ENCODE data around the gene SNED1.

The SNED1 gene

GRCh38 chr2:241064008-241064801 lies 65.8 kb downstream of the SNED1 start:
- peak; percentile 84 for DNase-seq (ENCODE audit: low spot score)
- TF ChIP-seq CTCF (IDR thresholded peaks at IDR 0.05; ENCODE audit: extremely low read depth, insufficient read depth, missing control alignments): no peak
- in situ Hi-C loops (cut with MboI; ENCODE audit: low pct_unique_long_range_greater_than_20kb, low sequenced_read_pairs, unreplicated experiment): no loop called here

DNA sequence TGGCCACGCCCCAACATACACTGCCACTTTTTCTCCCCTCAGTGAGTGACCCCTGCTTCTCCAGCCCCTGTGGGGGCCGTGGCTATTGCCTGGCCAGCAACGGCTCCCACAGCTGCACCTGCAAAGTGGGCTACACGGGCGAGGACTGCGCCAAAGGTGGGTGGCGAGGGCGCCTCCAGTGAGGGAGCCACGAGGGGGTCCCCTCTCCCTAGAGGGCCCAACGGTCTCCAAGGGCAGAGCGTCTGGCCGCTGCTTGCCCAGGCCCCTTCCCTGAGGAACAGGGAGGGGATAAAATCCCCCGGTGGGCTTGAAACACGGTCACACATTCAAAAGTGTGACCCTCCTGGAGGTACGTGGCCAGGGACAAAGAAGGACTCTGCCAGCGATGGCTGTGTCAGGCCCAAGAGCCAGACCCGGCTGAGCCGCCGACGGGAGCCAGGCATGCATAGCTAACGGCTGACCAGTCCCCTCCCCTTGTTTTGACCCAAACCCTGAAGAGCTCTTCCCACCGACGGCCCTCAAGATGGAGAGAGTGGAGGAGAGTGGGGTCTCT lies 66.5 kb downstream of the SNED1 start:
- in situ Hi-C loops (cut with MboI; ENCODE audit: low pct_unique_long_range_greater_than_20kb, low sequenced_read_pairs, unreplicated experiment): no loop called here
- no peak for TF ChIP-seq CTCF (IDR thresholded peaks at IDR 0.05; ENCODE audit: extremely low read depth, insufficient read depth, missing control alignments)
- no peak for DNase-seq (ENCODE audit: low spot score)

DNA sequence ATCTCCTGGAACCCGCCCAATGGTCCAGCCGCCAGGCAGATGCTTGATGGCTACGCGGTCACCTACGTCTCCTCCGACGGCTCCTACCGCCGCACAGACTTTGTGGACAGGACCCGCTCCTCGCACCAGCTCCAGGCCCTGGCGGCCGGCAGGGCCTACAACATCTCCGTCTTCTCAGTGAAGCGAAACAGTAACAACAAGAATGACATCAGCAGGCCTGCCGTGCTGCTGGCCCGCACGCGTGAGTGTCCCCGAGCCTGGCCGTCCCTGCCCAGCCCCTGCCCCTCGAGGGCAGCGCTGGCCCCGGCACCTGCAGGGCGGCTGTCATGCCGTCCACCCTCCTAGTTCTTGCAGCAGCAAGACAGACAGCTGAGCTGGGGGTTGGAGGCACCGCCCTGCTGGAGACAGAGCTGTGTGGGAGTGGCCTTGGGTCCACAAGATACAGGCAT lies 67.0 kb downstream of the SNED1 start:
- in situ Hi-C loops (cut with MboI; ENCODE audit: low pct_unique_long_range_greater_than_20kb, low sequenced_read_pairs, unreplicated experiment): no loop called here
- no peak for TF ChIP-seq CTCF (IDR thresholded peaks at IDR 0.05; ENCODE audit: extremely low read depth, insufficient read depth, missing control alignments)
- no peak for DNase-seq (ENCODE audit: low spot score)

DNA sequence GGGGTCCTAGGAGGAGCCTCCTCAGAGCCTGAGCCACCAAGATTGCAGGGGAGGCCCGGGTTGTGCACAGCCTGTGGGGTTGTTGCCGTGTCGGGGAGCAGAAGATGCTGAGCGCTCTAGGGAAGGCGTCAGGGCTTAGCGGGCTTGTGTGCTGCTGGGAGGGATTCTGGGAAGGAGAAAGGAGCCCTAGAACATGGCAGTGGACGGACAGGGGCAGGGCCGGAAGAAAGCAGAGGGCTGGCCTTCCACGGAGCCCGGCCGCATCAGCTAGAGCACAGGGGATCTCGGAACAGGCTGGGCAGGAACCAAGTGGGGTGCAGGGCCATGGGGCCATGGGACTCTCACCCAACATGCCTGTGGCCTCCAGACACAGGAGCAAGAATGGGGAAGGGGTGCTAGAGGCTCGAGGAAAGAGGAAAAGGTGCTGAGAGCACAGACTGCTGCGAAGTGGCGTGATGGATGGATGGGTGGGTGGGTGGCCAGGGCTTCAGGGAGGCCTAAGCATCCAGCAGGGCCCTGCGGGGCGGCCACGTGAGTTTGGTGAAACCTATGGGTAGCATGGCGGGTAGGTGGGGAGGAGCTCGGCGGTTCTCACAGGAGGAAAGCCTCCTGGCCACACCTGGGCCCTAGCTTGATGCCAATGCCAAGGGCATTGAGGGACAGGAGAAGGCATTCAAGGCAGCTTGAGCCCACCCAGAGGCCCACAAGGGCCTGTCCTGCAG lies 67.9 kb downstream of the SNED1 start:
- in situ Hi-C loops (cut with MboI; ENCODE audit: low pct_unique_long_range_greater_than_20kb, low sequenced_read_pairs, unreplicated experiment): no loop called here
- no peak for DNase-seq (ENCODE audit: low spot score)
- TF ChIP-seq CTCF (IDR thresholded peaks at IDR 0.05; ENCODE audit: extremely low read depth, insufficient read depth, missing control alignments): no peak

- in situ Hi-C loops (cut with MboI; ENCODE audit: low pct_unique_long_range_greater_than_20kb, low sequenced_read_pairs, unreplicated experiment): no loop called here
- DNase-seq (ENCODE audit: low spot score): no peak
- TF ChIP-seq CTCF (IDR thresholded peaks at IDR 0.05; ENCODE audit: extremely low read depth, insufficient read depth, missing control alignments): no peak
Measured at GRCh38 chr2:241066893-241067341, 68.5 kb downstream of the SNED1 start.

- in situ Hi-C loops (cut with MboI; ENCODE audit: low pct_unique_long_range_greater_than_20kb, low sequenced_read_pairs, unreplicated experiment): no loop called here
- no peak for TF ChIP-seq CTCF (IDR thresholded peaks at IDR 0.05; ENCODE audit: extremely low read depth, insufficient read depth, missing control alignments)
- DNase-seq (ENCODE audit: low spot score): no peak
Measured at GRCh38 chr2:241067501-241068135, 69.2 kb downstream of the SNED1 start.
